OCI-M1 (cell line): ENCODE data around the gene PDZD7.

Source experiments
- DNase-seq: peaks from one replicate; lab custom pipeline; 2025; lab: John Stamatoyannopoulos, UW

Gene PDZD7

DNA sequence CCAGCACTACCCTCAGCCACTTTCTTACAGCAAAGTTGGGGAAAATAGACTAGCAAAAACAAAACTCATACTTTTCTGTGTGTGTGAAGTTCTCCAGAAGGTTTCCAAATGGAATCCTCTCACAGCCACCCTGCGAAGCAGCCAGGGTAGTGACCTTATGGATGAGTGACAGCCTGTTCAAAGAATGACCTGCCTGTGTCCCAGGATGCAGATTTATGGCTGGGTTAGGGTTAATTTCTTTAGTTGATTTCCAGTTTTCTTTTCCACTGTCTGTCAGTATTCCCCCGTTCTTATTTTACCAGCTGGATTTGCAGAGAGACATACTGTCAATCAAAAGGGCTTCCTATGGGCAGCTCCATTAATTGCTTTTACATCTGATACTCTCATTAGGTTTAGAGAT, 64.0 kb downstream of the PDZD7 start:
- DNase-seq, result no peak

- DNase-seq, result no peak
These were observed 65.1 kb downstream of the PDZD7 start for GRCh38 chr10:100965820-100966219.

- DNase-seq, result no peak
These were observed 67.1 kb downstream of the PDZD7 start for GRCh38 chr10:100963826-100964225.

- DNase-seq, result no peak
These were observed 68.4 kb downstream of the PDZD7 start for GRCh38 chr10:100962351-100963080.

- no peak for DNase-seq
These were observed 70.7 kb downstream of the PDZD7 start for GRCh38 chr10:100960251-100960650.
